ENCODE measurements around the gene HSPA1L. TPM values are rescaled to one million over a fixed set of nuclear protein-coding genes. Genes with fewer than 3 reads are reported as not detected.

HSPA1L gene
- total RNA-seq, 4 donors from 2014 or later: 0.48 to 3.0 (median 1.9) TPM

GRCh38 chr6:31769684-31770371, 45.3 kb downstream of the HSPA1L start:
- DNase-seq (ENCODE audit: low spot score) (peak; percentile 71), ATAC-seq (ENCODE audit: low FRiP score) (no peak)
- no peak for TF ChIP-seq CTCF (IDR thresholded peaks at IDR 0.05)

GRCh38 chr6:31768363-31769257, 46.5 kb downstream of the HSPA1L start:
- no peak for DNase-seq (ENCODE audit: low spot score)
- no peak for ATAC-seq (ENCODE audit: low FRiP score)

GRCh38 chr6:31767096-31767645, 47.9 kb downstream of the HSPA1L start:
- no peak for DNase-seq (ENCODE audit: low spot score)
- no peak for ATAC-seq (ENCODE audit: low FRiP score)
- TF ChIP-seq CTCF (IDR thresholded peaks at IDR 0.05): no peak

More at GRCh38 chr6:31768363-31769257, 46.5 kb downstream of the HSPA1L start:
- no peak for TF ChIP-seq CTCF (IDR thresholded peaks at IDR 0.05)

GRCh38 chr6:31765910-31766794, 48.9 kb downstream of the HSPA1L start:
- no peak for DNase-seq (ENCODE audit: low spot score)
- no peak for TF ChIP-seq CTCF (IDR thresholded peaks at IDR 0.05)
- ATAC-seq (ENCODE audit: low FRiP score): no peak

- ATAC-seq (ENCODE audit: low FRiP score): no peak
- DNase-seq (ENCODE audit: low spot score): no peak
- no peak for TF ChIP-seq CTCF (IDR thresholded peaks at IDR 0.05)
Observed at GRCh38 chr6:31765559-31765909, 49.5 kb downstream of the HSPA1L start.

GRCh38 chr6:31764198-31764597, 50.9 kb downstream of the HSPA1L start:
- no peak for TF ChIP-seq CTCF (IDR thresholded peaks at IDR 0.05)
- ATAC-seq (ENCODE audit: low FRiP score): no peak
- DNase-seq (ENCODE audit: low spot score): no peak
